IPS-15b (cell line): ENCODE measurements around the gene PPIP5K1.

Experiments used
- H3K27me3 ChIP-seq: one replicate; pipeline ENCODE4 v1.6.1; 2013; ENCODE audit warnings: low read length; ENCODE audit not compliant: control insufficient read depth, insufficient read depth
- H3K36me3 ChIP-seq: one replicate; pipeline ENCODE4 v1.6.1; 2013; ENCODE audit warnings: low read length; ENCODE audit not compliant: control insufficient read depth, insufficient read depth
- H3K4me1 ChIP-seq: one replicate; pipeline ENCODE4 v1.6.1; 2013; ENCODE audit warnings: mild to moderate bottlenecking, low read length; ENCODE audit not compliant: control insufficient read depth, insufficient read depth
- H3K4me3 ChIP-seq: one replicate; pipeline ENCODE4 v1.5.1; 2013; ENCODE audit warnings: low read depth, low read length
- H3K9ac ChIP-seq: one replicate; pipeline ENCODE4 v1.6.1; 2013; ENCODE audit warnings: low read depth, mild to moderate bottlenecking, low read length
- H3K9me3 ChIP-seq: one replicate; pipeline ENCODE4 v1.6.1; 2013; ENCODE audit warnings: mild to moderate bottlenecking, low read length; ENCODE audit not compliant: control insufficient read depth, insufficient read depth

Gene PPIP5K1

DNA sequence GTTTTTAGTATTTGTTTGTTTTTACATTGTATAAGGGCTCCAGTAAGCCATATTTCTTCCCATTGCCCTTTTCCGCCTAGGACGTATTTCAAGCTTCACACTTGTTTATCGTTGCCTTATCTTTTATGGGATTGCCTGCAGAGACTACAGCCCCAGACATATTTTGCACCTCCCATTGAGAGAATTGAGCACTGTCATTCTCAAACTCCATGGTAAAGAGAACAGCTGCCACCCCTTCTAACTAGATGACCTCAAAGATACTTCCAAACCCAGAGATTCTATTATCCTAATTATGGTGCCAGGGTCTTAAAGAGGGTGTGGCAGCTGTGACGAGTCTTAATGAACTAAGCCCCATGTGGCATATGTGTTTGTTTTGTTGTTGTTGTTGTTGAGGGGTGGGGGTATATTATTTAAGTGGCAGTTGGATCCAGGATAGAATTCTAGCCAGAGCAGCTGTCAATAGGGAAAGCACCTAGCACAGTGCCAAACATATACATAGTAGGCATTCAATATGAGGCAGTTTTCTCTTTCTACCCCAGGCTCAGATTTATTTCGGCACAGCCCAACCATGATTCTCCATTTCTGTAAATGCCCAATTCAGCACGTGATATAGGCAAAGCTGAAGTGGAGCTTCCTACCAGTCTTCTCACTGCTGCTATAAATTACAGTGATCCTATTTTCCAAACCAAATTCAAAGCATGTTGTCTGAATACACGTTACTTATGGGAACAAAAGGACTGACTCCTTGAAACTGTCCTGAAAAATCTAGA is 96.1 kb downstream of the PPIP5K1 start:
- Histone ChIP-seq H3K4me3 (peak overlapping the region; percentile 97), H3K36me3 (peaks cover 2% of the 10 kb centered on the region), H3K4me1 (peaks cover 10% of the 10 kb centered on the region), H3K9me3 (no peaks in the 10 kb centered on the region), H3K27me3 (no peaks in the 10 kb centered on the region), H3K9ac (no peak overlapping the region)

DNA sequence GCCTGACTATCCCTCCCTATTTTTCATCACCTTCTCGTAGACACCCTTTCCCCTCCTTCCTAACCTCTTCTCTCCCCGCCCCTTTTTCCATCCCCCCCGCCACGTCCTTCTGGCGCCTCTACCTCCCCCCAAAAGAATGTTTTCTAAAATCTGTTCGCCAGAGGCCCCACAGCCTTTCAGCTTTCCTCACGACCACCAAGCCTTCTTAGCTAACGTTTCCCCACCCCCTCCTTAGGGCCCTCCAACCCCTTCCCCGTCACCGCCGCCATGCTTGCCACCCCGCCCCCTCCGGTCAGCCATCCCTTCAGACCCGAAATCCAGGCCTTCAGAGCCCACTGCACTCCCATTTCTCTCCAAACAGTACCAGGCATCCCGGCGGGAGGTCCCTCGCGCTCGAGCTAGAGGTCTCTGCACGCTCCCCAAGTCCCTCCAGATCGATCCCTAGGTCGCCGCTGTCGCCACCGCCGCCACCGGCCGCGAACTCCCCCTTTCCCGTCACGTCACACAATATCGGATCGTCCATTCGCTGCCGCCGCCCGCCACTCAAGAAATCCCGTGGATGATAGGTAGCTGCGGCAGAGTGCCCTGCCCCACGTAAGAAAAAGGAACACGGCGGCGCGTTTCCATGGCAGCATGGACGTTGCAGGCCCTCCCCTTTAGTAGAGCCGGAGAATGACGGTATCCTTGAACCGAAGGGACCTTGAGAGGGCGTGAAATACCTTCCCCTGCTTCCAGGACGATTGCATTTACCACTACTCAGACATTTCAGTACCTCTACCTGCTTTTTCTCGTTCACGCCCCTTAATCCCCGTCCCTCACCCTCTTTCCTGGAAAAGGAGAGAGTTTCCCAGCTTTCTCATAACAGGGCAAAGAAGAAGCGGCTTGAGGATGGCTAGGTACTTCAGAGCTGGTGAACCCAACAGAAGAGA is 97.1 kb downstream of the PPIP5K1 start, which contains the start of gene TP53BP1:
TSS of gene TP53BP1 (minus strand) at position 484 of the 929 bp plus-strand sequence. CDS start at position 371, 113 bp downstream.
- peak within 1 kb of the TSS; percentile 84 for H3K9ac ChIP-seq
- no peaks in the 10 kb centered on the region for H3K27me3 ChIP-seq
- no peaks in the 10 kb centered on the region for H3K9me3 ChIP-seq
- H3K36me3 ChIP-seq, result peaks cover 2% of the 10 kb centered on the region
- H3K4me3 ChIP-seq, result peak within 1 kb of the TSS; percentile 97
- H3K4me1 ChIP-seq, result peaks cover 10% of the 10 kb centered on the region

GRCh38 chr15:43492266-43492665 is 97.7 kb downstream of the PPIP5K1 start:
- Histone ChIP-seq H3K36me3 (peaks cover 5% of the 10 kb centered on the region), H3K27me3 (no peaks in the 10 kb centered on the region), H3K9ac (peak overlapping the region; percentile 84), H3K4me1 (peaks cover 10% of the 10 kb centered on the region), H3K4me3 (peak overlapping the region; percentile 97), H3K9me3 (no peaks in the 10 kb centered on the region)

DNA sequence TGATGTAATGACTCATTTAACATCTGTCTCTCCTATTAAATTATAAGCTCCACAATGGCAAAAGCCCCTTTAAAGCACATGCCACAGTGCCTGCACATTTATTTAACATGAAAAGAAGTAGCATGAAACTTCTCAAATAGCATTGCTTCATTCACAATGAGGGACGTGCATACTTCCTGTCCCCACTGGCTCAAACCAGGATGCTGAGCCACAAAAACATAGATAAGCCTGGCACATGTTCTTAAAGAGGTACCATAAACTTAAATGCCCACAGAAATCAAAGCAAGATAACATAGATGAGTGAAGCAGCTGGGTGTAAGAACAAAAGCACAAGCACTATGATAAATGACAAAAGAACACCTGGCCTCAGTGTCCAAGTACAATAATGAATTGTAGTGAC is 100.8 kb downstream of the PPIP5K1 start:
- Histone ChIP-seq H3K9ac (no peak overlapping the region), H3K36me3 (peaks cover 12% of the 10 kb centered on the region), H3K4me1 (peaks cover 10% of the 10 kb centered on the region), H3K9me3 (no peaks in the 10 kb centered on the region), H3K27me3 (no peaks in the 10 kb centered on the region), H3K4me3 (no peak overlapping the region)

DNA sequence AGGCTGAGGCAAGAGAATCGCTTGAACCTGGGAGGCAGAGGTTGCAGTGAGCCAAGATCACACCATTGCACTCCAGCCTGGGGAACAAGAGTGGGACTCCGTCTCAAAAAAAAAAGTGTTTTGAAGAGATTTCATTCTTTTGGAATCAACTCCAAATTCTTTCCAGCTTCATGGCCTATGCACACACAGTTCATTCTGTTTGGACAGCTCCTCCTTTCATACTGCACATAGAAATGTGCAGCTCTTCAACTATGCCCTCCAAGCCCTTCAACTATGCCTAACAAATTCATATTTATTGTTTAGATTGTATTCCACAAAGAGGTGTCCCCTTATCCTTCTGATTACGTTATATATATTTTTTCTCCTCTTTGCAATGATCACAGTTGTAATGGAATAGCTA is 101.2 kb downstream of the PPIP5K1 start:
- Histone ChIP-seq H3K4me3 (no peak overlapping the region), H3K27me3 (no peaks in the 10 kb centered on the region), H3K9me3 (no peaks in the 10 kb centered on the region), H3K9ac (no peak overlapping the region), H3K4me1 (peaks cover 8% of the 10 kb centered on the region), H3K36me3 (peaks cover 12% of the 10 kb centered on the region)

DNA sequence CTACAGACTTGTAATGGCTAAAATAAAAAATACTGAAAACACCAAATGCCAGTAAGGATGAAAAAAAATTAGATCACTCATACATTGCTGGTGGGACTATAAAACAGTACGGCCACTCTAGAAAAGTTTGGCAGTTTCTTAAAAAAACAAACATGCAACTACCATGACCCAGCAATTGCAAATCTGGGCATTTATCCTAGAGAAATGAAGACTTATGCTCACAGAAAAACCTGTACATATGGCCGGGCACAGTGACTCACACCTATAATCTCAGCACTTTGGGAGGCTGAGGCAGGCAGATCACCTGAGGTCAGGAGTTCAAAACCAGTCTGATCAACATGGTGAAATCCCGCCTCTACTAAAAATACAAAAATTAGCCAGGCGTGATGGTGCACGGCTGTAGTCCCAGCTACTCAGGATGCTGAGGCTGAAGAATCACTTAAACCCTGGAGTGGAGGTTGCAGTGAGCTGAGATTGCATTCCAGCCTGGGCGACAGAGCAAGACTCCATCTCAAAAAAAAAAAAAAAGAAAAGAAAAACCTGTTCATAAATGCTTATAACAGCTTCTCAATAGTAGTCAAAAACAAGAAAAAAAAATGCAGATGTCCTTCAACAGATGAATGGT is 102.6 kb downstream of the PPIP5K1 start:
- Histone ChIP-seq H3K9me3 (no peaks in the 10 kb centered on the region), H3K27me3 (no peaks in the 10 kb centered on the region), H3K9ac (no peak overlapping the region), H3K4me1 (peaks cover 3% of the 10 kb centered on the region), H3K4me3 (no peak overlapping the region), H3K36me3 (peaks cover 12% of the 10 kb centered on the region)

- peaks cover 15% of the 10 kb centered on the region for H3K36me3 ChIP-seq
- H3K4me3 ChIP-seq, result no peak overlapping the region
- no peaks in the 10 kb centered on the region for H3K9me3 ChIP-seq
- H3K4me1 ChIP-seq, result no peaks in the 10 kb centered on the region
- H3K27me3 ChIP-seq, result no peaks in the 10 kb centered on the region
- no peak overlapping the region for H3K9ac ChIP-seq
Observed at GRCh38 chr15:43484455-43484854, 105.6 kb downstream of the PPIP5K1 start.
